HT-29 (cell line): ENCODE measurements around the gene CHN2. TPM values are rescaled to one million over a fixed set of nuclear protein-coding genes. Genes with fewer than 3 reads are reported as not detected.
A peak's percentile ranks its signal among the peaks of the same experiment; 100 is the strongest.
"Not testable (repeated sequence)": the region's sequence is repeated elsewhere in the genome, so short reads cannot be mapped to it uniquely, and the experiment has no call there.

Experiments
- DNase-seq: peaks from one replicate; pipeline ENCODE4 v3.0.0-alpha.2; 2015; ENCODE audit warnings: low spot score
- total RNA-seq: library from RNA; depleted of rRNA; stranded (reverse); fragments of >200 nt; shearing (Covaris generic); gene quantifications from 2 replicates; pipeline ENCODE4 v1.2.3, GENCODE V29; 2014

Gene CHN2
- total RNA-seq, 1 experiment from 2014 or later: 4.3 TPM

DNA sequence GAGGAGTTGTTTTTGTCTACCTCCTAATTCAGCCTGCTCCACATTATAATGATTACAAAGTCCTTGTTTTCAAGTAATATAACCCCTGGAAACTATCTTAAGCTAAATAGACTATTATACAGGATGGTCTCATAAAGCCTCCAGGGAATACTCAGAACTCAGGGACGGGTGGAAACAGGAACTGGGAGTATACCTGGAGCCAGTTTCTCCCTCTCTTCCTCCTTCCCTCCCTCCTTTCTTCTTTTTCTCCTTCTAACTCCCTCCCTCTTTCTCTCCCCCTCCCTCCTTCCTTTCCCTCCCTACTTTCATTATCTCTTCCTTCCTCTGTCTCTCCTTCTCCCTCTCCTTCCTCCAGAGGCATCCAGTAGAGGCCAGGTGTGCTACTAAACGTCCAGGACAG is 292.8 kb downstream of the CHN2 start:
- DNase-seq: no peak

DNA sequence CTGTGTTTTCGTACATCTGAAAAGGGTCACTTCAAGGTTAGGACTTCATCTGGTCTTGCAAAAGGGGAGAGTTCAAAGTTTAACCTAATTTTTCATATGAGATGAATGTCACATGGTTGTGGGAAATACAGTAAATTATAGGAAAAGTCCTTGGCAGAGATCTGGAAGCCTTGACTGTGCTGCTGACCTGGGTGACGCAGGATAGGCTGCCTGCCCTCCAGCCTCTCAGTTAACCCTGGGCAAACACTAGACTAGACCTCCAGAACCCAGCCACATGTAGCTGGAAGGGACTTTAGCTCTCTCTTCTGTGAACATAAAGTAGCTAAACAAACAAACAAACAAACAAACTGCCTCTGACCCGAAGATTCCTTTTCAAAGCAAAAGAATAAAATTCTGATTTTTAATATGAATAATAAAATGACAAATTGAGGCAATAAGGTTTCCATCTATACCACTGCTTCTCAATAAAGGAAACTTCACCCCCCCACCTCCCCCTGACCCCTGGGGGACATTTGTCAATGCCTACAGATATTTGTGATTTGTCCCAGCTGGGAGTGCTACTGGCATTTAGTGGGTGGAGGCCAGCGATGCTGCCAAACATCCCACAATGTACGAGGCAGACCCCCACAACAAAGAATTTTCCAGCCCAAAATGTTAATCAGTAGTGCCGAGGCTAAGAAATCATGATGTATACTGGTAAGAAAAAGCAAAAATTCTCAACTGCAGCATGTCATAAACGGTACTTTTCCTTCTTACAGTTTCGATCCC is 293.8 kb downstream of the CHN2 start:
- no peak for DNase-seq

DNA sequence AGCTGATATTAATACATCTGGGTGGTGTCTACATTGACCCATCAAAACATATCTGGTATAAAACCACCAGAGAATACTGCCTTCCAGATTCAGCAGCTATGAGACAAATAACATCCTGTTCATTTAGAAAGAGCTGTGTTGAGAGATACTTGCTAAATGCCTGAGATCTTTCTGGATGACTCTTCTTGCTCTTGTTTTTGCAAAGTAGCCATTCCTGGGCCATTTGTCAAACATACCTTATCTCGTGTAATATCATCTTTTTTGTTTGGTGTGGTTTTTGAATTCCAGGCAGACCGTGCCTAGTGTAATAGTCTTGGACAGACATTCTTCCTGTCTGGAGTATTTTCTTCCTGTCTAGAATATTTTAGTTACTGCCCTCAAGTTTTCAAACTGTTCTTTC is 294.4 kb downstream of the CHN2 start:
- DNase-seq: no peak

DNA sequence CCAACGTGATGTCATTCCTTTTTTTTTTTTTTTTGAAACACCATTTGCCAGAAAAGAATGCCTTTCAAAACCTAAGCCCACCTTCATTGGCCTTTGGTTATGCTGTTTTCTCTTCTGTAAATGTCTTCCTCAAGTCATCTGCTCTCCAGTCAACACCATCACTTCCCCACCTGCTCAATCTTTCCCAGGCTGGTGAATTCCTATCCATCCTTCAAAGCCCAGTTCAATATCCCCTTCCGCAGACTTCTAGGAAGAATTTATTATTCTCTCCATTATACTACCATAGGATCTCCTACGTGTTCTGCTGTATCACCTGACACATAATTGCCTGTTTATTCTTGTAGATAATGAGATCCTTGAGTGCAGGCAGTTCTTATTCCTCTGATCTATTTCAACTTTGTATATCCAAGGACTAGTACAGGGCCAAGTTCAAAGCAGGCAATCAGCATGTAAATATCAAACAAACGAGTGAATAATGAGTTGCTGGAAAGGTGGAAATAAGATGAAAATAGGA is 295.6 kb downstream of the CHN2 start:
- no peak for DNase-seq

DNA sequence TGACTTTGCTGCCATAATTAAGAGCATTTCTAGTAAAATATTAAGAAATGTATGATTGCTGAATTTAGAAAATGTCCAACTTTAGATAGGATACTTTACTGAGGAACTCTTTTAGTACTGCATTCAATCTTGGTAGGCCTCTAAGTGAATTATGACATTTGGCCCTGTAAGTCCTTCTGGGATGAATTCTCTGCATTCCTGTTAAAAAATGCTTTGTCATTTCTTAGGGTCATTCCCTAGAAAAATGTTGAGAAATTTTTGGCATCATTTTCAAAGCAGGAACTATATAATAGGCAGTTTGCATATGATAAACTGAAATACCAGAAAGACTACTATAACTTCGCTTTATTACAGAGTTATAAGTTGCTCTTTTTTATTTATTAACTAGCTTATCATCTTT is 299.8 kb downstream of the CHN2 start:
- DNase-seq: no peak

DNA sequence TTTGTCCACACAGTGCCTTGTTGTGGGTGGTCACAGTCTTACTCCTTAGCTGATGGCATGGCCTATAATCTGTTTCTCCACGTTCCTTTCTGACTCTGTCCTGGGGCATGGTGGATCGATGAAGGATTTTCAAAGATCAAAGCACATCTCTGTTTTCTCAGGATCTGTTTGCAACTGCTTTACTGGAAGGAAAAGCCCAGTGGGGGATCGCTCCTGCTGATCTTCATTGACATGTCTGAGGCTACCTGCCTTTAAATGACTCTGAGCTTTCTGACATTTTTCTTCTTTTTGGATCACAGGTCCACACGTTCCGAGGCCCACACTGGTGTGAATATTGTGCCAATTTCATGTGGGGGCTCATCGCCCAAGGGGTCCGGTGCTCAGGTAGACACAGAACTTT is 301.1 kb downstream of the CHN2 start:
- DNase-seq: no peak

DNA sequence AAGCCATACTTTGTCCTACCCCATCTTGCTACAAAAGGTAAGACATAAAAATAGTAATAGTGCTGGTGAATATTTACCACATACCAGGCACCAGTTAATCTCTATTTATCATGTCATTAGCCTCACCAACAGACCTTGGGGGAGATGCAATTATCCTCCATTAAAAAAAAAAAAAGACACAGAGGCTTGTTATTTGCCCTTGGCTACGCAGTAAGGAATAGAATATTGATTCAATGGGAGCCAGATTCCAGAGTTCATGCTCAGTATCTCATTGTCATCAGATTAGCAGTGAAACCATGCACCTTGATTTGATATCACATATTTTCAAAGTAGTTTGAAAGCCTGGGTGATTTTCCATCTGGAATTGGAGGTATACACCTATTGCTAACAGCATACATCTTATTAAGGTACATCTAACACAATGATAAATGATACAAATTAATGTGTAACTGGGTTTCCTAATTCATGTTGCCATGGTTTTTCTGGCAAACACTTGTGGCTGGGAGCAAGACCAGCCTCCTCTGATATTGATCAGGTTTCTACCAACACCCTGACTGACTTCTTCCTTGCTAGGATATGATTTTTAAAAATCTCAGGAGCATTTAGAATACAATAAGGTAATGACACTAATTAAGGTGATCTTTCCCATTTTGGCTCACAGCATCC is 301.9 kb downstream of the CHN2 start:
- DNase-seq: no peak

DNA sequence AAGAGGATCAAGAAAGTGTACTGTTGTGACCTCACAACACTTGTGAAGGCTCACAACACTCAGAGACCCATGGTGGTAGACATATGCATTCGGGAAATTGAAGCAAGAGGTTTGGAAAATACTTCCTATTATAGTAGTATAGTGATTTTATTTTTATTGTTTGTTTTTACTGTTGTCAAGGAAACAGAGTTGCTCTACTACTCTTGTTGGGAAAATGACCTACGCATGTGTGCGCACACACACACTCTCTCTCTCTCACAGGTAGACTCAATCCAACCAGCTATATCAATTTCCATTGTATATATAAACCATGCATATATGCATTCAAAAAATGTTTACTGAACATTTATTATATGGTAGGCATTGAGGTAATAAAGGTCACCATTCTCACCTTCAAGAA is 305.4 kb downstream of the CHN2 start:
- DNase-seq: peak; percentile 20

DNA sequence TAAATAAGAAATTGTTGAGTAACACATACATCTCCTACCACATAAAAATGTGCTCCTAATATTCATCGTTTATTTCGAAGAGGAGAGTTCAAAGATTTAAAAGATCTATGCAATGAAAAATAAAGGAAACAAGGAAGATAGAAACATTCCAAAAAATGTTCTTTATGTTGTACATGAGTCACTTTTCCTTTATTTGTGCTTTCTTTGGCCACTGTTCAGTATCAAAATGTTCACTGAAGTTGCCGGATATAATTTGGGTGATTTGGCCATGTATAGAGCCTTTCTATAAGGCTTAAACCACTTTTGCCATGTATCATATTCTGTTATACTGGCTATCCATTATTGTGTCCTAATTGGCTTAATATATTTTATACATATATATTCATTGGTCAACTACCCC is 306.1 kb downstream of the CHN2 start:
- DNase-seq: no peak

DNA sequence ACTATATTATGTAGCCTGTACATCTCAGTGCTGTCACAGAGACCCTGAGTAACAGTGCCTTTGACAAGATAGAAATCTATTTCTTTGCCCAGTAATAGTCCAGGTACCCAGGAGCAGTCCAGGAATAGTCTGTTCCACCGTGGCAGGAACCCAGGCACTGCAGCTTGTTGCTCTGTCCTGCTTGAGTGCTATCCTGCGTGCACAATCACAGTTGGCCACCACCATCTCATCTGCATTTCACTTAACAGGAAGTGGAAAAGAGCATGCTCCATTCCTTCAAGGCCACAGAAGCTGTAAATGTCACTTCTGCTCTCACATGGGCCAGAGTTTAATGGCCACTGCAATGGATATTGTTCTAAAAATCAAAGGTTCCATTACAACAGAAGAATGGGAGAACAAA is 307.6 kb downstream of the CHN2 start:
- no peak for DNase-seq

DNA sequence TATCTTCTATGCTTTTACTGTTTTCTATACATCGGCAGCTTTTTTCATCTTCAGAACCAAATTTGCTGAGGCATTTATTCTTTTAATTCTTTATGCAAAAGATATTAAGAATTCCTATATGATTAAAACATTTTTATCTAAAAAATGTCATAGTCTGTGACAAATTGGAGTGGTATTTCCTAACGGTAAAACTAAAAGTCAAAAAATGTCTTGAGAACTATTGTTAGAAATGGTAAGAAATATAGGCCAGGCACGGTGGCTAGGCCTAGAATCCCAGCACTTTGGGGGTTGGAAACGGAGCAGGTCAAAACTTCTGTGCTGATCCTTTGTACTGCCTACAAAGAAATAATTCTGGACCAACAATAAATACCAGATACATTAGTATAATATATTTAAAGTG is 311.4 kb downstream of the CHN2 start:
- DNase-seq: no peak

DNA sequence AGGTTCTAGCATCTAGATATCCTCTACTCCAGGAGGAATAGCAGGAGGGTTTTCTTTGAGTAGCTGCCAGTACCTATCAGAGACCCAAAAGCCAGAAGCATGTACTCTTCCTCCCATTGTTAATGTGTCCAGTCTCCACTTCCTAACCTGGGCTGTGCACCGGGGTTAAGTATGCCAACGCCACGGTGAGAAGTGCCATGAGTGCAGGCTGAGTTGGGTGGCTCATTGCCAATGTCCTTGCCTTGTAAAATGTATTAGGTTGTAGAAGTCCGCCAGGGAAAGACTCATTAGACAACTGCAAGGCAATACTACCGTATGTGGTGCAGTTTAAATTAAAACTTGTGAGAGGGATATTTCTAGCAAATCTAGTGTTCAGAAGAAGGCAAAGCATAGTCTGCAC is 314.0 kb downstream of the CHN2 start:
- no peak for DNase-seq

DNA sequence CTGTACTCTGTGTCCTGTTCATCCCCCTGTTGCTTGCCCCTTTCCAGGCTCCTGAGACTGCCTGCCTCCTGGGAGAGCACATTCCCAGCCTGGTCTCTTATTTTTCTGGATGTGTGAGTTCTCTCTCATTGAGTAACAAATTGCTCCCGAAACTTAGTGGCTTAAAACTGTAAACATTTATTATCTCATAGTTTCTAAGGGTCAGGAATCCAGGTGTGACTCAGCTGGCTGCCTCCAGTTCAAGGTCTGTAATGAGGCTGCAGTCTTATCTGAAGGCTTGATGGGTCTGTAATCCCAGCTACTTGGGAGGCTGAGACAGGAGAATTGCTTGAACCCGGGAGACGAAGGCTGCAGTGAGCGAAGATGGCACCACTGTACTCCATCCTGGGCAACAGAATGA is 315.5 kb downstream of the CHN2 start:
- DNase-seq: no peak

DNA sequence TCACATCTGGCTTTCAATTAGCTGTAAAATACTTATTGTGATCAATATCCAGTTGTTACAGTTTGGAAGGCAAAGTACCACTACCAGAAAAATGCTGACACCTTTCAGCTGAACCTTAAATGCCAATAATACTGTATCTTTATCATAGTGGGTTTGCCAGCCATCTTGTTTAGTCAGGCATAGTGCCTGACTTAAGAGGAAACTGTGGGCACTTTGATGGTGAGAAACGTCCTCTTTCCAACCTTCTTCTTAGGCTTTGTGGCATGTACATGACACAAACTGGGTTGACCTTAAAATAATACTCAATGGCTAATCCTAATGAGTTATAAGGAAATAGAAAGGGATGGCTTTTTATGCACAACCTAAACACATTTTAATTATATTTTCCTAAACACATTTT is 316.8 kb downstream of the CHN2 start:
- no peak for DNase-seq

DNA sequence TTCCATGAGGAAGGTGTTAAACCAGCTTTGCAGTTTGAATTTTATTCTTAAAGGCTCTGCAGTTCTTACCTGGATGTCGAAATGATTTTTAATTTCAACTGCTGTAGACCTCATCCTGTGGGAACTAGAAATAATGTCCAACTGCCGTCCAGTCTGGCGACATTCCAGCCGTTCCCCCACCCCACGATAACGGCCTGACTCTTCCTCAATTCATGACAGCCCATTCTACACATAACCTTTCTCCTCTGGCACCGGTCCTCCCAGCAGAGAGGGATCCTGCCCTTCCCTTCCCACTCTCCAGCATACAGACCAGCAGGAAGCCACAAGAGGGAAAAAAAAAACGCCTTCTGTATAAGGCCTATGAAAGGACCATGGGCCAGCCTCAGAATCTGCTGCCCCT is 317.3 kb downstream of the CHN2 start:
- no peak for DNase-seq

DNA sequence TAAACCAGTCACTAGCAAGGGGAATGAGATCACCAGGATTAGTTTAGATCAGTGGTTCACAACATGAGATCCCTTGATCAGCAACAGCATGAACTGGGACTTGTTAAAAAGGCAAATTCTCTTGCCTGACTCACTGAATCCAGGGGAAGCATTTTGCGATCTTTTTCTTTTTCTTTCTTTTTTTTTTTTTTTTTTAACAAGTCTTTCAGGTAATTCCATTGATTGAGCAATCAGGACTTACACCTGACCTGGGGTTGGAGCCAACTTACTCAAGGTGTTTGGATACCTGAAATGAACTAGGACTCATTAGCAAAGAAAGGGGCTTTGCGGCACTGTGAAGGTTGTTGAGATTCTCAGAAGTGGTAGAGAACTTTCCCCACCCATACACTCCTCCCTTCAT is 321.9 kb downstream of the CHN2 start:
- DNase-seq: no peak

DNA sequence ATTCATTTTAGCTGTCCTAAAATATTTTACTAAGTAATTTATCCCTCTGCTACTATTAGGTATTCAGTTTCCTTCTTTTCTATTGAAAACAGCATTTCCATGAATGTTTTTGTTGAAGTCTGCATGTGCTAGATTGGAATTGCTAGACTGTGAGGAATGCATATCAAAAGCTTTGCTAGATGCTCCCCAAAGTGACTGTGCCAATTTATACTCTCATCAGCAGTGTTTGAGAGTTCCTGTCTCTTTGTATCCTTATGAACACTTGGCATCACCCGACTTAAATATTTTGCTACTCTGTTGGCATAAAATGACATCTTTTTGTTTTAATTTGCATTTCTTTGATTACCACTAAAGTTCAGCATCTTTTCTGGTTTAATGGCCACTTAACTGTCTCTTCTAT is 324.0 kb downstream of the CHN2 start:
- DNase-seq: no peak

DNA sequence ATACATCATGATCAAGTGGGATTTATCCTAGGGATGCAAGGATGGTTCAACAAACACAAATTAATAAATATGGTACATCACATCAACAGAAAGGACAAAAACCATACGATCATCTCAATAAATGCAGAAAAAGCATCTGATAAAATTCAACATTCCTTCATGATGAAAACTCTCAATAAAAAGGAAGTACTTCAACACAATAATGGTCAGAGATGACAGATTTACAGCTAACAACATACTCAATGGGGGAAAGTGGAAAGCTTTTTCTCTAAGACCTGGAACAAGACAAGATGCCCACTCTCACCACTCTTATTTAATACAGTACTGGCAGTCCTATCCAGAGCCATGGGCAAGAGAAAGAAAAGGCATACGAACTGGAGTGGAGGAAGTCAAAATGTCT is 329.2 kb downstream of the CHN2 start:
- no peak for DNase-seq

DNA sequence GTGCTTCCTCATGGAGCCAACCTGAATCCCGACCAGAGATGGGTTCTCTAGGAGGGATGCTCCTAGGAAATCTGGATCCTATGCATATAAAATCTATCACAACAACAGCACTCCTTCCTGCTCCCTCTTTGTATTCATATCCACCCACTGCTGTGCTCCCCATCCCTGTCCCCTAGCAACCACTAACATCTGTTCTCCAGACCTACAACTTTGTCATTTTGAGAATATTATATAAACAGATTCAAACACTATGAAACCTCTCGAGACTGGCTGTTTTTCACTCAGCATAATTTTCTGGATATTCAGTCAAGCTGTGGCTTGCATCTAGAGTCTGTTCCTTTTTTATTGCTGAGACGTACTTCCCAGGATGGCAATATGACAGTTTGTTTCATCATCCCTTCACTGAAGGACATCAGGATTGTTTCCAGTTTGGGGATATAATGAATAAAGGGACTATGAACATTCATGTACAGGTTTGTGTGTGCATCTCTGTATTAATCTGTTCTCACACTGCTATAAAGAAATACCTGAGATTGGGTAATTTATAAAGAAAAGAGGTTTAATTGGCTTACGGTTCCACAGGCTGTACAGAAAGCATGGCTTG is 333.0 kb downstream of the CHN2 start:
- no peak for DNase-seq

DNA sequence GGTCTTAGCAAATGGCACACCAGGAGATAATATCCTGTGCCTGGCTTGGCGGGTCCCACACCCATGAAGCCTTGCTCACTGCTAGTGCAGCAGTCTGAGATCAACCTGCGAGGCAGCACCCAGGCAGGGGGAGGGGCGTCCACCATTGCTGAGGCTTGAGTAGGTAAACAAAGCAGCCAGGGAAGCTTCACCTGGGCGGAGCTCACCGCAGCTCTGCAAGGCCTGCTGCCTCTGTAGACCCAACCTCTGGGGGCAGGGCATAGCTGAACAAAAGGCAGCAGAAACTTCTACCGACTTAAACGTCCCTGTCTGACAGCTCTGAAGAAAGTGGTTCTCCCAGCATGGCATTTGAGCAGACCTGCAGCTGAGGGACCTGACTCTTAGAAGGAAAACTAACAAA is 334.0 kb downstream of the CHN2 start:
- not testable (repeated sequence) for DNase-seq
